Activated CD8-positive, alpha-beta memory T cell treated with anti-CD3 and anti-CD28 coated beads for 36 hours (primary cell): ENCODE measurements around the gene PHC2. TPM values are rescaled to one million over a fixed set of nuclear protein-coding genes. Genes with fewer than 3 reads are reported as not detected.

Experiments used
- CTCF ChIA-PET: fragments of 350-600 bp; sonication (Branson Sonifier 250); formaldehyde crosslinking; loops from one replicate; lab custom pipeline; 2021; ENCODE audit warnings: antibody characterized with exemption; lab: Charles Lee
- POLR2A ChIA-PET: fragments of 350-600 bp; sonication (Branson Sonifier 250); formaldehyde crosslinking; loops from one replicate; lab custom pipeline; 2021; ENCODE audit warnings: antibody characterized with exemption; lab: Charles Lee
- total RNA-seq, 2 experiments: library from RNA; stranded (reverse); gene quantifications; one replicate each; pipeline ENCODE4 v1.2.3, GENCODE V29; 2021

The PHC2 gene
- total RNA-seq, 2 experiments from 2014 or later = 23.9 to 25.5 TPM

GRCh38 chr1:33429856-33430691, 821 bp downstream of the PHC2 start:
- ChIA-PET POLR2A (no interaction called here), CTCF (no interaction called here)

- POLR2A ChIA-PET = no interaction called here
- CTCF ChIA-PET = interaction anchor here (0.5 kb wide), 1 partner anchor 277 kb away, joined by 5 read pairs; no protein-coding TSS in a partner anchor
Measured at GRCh38 chr1:33429332-33429731, 1.6 kb downstream of the PHC2 start.

DNA sequence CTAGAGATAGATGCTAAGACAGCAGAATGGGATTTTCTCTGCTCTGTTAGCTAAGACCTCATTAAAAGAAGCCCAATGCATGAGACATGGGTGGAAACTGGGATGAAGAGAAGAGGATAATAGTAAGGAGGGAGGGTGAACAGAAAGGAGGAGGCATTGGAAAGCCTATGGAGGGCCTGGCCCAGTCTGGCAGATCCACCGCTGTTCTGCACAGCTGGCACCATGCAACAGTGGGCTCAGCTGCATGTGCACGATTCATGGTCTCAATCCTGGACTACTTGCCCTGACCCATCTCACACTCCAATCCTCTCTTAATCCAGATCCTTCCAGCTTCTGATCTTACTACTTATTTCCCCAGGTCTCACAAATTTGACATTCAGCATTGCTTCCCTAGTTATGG, 2.2 kb downstream of the PHC2 start:
- POLR2A ChIA-PET = no interaction called here
- CTCF ChIA-PET = interaction anchor here (0.5 kb wide), 1 partner anchor 277 kb away, joined by 5 read pairs; no protein-coding TSS in a partner anchor

DNA sequence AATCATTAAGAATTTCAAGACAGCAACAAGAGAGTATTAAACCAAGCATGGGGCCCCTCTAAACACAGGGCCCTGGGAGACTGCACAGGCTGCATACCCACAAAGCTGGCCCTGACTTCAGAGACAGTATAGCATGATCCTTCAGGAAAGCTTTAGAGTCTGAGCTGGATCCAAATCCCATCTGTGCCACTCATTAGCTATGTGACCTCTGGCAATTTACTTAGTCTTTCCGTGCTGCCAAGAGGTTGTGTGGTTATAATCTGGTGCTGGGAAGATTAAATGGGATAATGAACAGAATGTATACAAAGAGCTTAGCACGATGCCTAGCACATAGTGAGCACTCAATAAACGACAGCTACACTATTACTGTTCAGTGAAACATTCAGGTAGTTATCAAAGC, 4.0 kb downstream of the PHC2 start:
- ChIA-PET POLR2A (no interaction called here), CTCF (no interaction called here)

DNA sequence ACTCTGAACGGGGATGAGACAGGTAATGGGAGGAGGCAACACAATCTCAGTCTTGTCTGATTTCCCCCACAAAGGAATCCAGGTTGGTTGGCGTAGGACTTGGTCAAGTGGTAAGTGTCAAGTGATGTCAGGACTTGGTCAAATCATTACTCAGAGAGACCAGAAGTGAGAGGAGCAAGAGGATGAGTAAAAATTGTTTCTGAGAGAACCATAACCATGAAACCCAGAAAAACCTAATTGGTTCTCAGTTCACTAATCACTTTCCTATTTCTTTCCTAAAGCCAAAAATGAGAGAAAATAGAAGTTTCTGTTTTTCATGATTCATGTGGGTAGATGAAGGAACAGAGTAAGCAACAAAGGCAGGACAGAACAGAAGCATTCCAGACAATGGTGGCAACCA, 5.0 kb downstream of the PHC2 start:
- POLR2A ChIA-PET = no interaction called here

GRCh38 chr1:33424610-33425009, 6.3 kb downstream of the PHC2 start:
- ChIA-PET POLR2A (no interaction called here), CTCF (no interaction called here)

More for the DNA sequence above, 5.0 kb downstream of the PHC2 start:
- CTCF ChIA-PET = no interaction called here

DNA sequence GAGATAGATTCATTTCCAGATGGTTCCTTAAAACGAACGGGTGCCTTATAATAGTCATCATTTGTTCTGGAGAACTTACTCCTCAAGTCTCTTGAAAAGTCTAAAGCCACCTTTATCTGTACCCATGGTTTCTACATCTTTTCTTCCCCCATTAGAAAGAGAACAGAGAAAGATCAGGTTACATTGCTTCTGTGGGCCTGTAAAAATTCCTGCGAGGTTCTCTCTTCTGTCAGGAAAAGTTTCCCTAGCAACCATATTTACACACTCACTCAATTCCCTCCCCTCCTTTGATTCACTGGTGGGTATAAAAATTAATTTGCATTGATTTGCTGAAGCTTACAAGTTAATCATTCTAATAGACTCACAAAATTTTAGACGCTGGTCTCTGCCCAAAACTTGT, 6.7 kb downstream of the PHC2 start:
- CTCF ChIA-PET = no interaction called here
- POLR2A ChIA-PET = no interaction called here

DNA sequence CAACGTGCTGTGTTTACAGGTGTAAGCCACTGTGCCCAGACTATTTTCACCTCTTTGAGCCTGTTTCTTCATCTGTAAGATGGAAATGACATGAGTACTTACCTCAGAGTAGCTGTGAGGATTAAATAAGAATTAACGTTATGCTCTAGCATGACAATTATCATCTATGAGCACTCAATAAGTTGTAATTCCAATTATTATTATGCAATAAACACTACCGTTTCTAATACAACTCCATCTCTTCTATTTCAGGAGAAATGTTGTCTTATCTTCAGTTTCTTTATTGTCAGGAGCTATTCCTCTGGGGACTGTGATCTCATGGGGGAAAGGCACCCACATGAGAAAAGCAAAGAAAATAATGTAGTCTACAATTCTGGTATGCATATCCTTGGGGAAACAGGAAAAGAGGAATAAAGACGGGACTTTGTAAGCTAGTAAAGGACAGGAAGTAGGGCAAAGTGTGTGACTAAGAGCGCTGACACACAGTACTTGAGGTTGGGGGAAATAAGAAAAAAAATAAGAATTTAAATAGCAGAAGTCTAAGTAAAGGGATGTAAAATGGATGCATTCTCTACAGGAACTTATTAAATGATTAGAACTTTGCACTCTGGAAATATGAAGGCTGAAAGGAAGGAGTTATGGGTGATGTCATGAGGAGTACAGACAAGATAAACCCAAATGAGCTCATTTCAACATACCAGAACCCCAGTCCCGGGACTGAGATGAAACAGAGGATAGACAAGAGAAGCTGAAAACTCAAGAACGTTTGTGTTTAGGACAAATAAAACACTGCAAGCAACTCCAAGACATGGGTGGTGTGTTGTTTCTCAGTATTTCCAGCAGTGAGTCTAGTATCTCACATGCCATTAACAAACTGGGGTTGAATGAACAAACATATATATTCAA, 9.8 kb downstream of the PHC2 start:
- POLR2A ChIA-PET = no interaction called here
- CTCF ChIA-PET = interaction anchor here (1.2 kb wide), 1 partner anchor 23 kb away, joined by 3 read pairs; no protein-coding TSS in a partner anchor

DNA sequence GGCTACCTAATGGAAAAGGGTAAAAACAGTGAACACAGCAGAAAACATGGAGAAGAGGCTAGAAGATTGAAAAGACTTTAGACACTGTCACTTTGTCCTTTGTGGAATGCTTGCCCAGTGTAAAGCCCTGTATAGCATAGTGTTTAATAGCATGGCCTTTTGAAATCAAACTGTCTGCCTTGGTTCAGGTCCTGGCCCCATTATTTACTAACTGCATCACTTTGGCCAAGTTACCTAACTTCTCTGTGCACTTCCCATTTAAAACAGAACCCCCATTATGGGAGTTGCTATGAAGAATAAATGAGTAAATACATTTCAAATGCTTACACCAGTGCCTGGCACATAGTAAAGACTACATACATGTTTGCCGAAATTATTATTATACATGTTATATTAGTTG, 12.1 kb downstream of the PHC2 start:
- ChIA-PET POLR2A (no interaction called here), CTCF (no interaction called here)

DNA sequence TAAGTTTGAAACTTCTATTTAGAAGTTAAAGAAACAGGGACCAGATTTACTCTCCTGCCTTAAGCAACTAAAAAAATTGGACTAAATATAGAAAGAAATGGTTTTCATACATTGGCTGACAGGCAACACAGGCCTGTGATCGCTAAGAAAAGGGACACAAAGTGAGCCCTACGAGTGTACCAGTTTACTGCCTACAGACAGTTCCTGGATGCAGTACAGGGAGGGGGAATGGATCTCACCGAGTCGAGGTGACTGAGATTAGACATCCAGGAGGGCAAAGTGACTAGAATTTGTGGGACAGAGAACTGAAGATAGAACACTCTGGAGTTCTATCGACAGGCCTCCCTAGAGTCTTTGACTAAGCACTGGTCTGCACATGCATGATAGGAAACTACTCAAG, 16.0 kb downstream of the PHC2 start:
- POLR2A ChIA-PET = no interaction called here
- CTCF ChIA-PET = no interaction called here

DNA sequence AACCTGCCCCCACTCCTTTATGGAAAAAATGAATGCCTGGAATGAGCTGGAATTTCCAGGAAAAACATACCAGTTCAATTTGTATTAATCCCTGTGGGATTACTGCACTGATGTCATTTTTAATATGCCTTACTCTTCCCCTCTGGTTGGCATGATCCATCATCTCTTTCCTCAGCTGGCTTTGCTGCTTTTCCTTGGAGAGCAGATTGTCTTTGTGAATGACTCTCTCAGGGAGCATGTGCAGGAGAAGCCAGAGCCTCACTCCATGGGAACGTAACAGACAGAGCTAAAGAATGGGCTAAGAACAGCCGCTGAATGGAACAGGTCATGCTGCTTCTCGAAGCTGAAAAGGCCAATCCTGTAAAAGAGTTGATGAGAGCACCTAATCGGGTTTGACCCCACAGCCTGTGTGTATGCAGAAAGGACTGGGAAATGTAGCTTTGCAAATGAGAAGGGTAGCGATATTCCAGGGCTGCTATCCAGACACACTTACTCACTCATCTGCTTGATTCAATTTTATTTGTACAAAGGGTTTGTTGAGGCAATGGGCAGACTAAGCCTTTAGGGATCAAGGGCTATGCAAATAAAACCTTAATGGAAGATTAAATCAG, 20.7 kb downstream of the PHC2 start:
- CTCF ChIA-PET = no interaction called here
- POLR2A ChIA-PET = no interaction called here

GRCh38 chr1:33408093-33408436, 22.8 kb downstream of the PHC2 start:
- CTCF ChIA-PET = interaction anchor here (0.6 to 1.2 kb wide), 2 partner anchors 25 to 126 kb away, joined by 3 read pairs; no protein-coding TSS in a partner anchor
- POLR2A ChIA-PET = no interaction called here

- POLR2A ChIA-PET = no interaction called here
- CTCF ChIA-PET = interaction anchor here (0.6 to 1.2 kb wide), 2 partner anchors 24 to 125 kb away, joined by 3 read pairs; no protein-coding TSS in a partner anchor
Measured at GRCh38 chr1:33407352-33408092, 23.4 kb downstream of the PHC2 start.

DNA sequence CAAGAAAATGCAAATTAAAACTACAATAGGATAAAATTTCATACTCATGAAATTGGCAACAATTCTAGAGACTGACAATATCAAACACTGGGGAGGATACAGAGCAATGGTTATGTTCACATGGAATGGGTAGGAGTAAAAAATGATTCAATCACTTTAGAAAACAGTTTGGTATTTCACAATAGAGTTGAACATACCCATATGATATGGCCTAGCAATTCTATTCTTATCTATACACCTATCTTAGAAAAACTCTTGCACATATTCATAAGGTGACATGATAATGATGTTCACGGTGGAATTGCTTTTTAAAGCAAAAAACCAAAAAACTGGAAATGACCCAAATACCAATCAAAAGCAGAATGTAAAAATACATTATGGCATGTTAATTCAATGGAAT, 28.7 kb downstream of the PHC2 start:
- CTCF ChIA-PET = no interaction called here
- POLR2A ChIA-PET = no interaction called here

- ChIA-PET CTCF (no interaction called here), POLR2A (no interaction called here)
Measured at GRCh38 chr1:33401471-33401870, 29.4 kb downstream of the PHC2 start.

- CTCF ChIA-PET = no interaction called here
- POLR2A ChIA-PET = no interaction called here
Measured at GRCh38 chr1:33400153-33400911, 30.6 kb downstream of the PHC2 start.

GRCh38 chr1:33399375-33399774, 31.5 kb downstream of the PHC2 start:
- POLR2A ChIA-PET = no interaction called here
- CTCF ChIA-PET = no interaction called here

- CTCF ChIA-PET = no interaction called here
- POLR2A ChIA-PET = no interaction called here
Measured at GRCh38 chr1:33397994-33398393, 32.9 kb downstream of the PHC2 start.

- ChIA-PET POLR2A (no interaction called here), CTCF (no interaction called here)
Measured at GRCh38 chr1:33397125-33397506, 33.8 kb downstream of the PHC2 start.
